Measurements from ENCODE around the gene CELF4. TPM values are rescaled to one million over a fixed set of nuclear protein-coding genes. Genes with fewer than 3 reads are reported as not detected.

CELF4 gene
- total and polyA plus RNA-seq, 2 donors (not counting 1 experiment from before 2014, with no cell fraction given): 0.17 TPM; not detected in 1

GRCh38 chr18:37210781-37211180 is 354.8 kb downstream of the CELF4 start:
- no peak overlapping the region for H3K4me3 ChIP-seq (replicated peaks in 1 of 4; ENCODE audit: control extremely low read depth in 1 of 4, insufficient read depth in 1 of 4, low read depth in 3 of 4, low read length in 4 of 4)
- no peak overlapping the region for H2AFZ ChIP-seq (ENCODE audit: low read length)
- no peak for DNase-seq (ENCODE audit: low read depth in 2 of 2)
- no peak overlapping the region for H3K9ac ChIP-seq (ENCODE audit: insufficient read depth, low read length)
- no peaks in the 10 kb centered on the region for H4K20me1 ChIP-seq (ENCODE audit: control insufficient read depth, extremely low read depth, insufficient read depth, low read length)
- no peaks in the 10 kb centered on the region for H3K27me3 ChIP-seq (ENCODE audit: control insufficient read depth, insufficient read depth, low read length)
- no peaks in the 10 kb centered on the region for H3K79me2 ChIP-seq (ENCODE audit: control insufficient read depth, insufficient read depth, low read length)
- no peak overlapping the region for H3K4me2 ChIP-seq (ENCODE audit: extremely low read depth, insufficient read depth, low read length)
- no peaks in the 10 kb centered on the region for H3K4me1 ChIP-seq (ENCODE audit: control insufficient read depth, extremely low read depth, insufficient read depth, low read length)
- no peaks in the 10 kb centered on the region for H3K9me3 ChIP-seq (ENCODE audit: control insufficient read depth, insufficient read depth, low read depth, low read length)
- no peak overlapping the region for H3K27ac ChIP-seq (ENCODE audit: insufficient read depth, low read length)
- H3K36me3 ChIP-seq (ENCODE audit: control insufficient read depth, insufficient read depth, low read length): no peaks in the 10 kb centered on the region
- no peak for TF ChIP-seq CTCF (conservative IDR thresholded peaks at IDR 0.05 in 1 of 2, IDR thresholded peaks at IDR 0.05 in 1 of 2; ENCODE audit: low read depth in 1 of 2, low read length in 2 of 2)
- TF ChIP-seq EZH2 (IDR thresholded peaks at IDR 0.05; ENCODE audit: low read length, missing control alignments): no peak

DNA sequence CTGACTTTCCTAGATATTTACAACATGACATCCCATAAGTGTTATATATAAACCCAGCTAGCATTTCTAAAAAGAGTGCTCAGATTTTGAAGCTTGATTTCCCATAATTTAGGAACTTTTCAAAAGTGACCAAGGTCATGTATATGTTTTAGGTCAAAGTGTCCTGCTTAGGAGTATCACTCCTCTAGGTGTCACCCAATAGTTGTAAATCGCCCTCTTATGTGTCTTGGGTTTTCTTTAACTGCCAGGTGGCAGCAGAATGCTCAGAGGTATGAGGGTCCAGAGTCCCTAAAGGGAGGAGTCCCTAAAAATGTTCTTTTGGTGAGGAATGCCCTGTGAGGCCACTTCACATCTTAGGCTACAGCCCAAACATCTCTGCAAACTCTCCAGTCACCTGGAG is 358.3 kb downstream of the CELF4 start:
- Histone ChIP-seq H3K79me2 (ENCODE audit: control insufficient read depth, insufficient read depth, low read length) (no peaks in the 10 kb centered on the region), H4K20me1 (ENCODE audit: control insufficient read depth, extremely low read depth, insufficient read depth, low read length) (no peaks in the 10 kb centered on the region), H2AFZ (ENCODE audit: low read length) (no peak overlapping the region), H3K27ac (ENCODE audit: insufficient read depth, low read length) (no peak overlapping the region), H3K4me3 (replicated peaks in 1 of 4; ENCODE audit: control extremely low read depth in 1 of 4, insufficient read depth in 1 of 4, low read depth in 3 of 4, low read length in 4 of 4) (no peak overlapping the region), H3K9ac (ENCODE audit: insufficient read depth, low read length) (no peak overlapping the region), H3K9me3 (ENCODE audit: control insufficient read depth, insufficient read depth, low read depth, low read length) (no peaks in the 10 kb centered on the region), H3K4me1 (ENCODE audit: control insufficient read depth, extremely low read depth, insufficient read depth, low read length) (no peaks in the 10 kb centered on the region), H3K27me3 (ENCODE audit: control insufficient read depth, insufficient read depth, low read length) (no peaks in the 10 kb centered on the region), H3K4me2 (ENCODE audit: extremely low read depth, insufficient read depth, low read length) (no peak overlapping the region), H3K36me3 (ENCODE audit: control insufficient read depth, insufficient read depth, low read length) (no peaks in the 10 kb centered on the region)
- no peak for DNase-seq (ENCODE audit: low read depth in 2 of 2)
- no peak for TF ChIP-seq CTCF (conservative IDR thresholded peaks at IDR 0.05 in 1 of 2, IDR thresholded peaks at IDR 0.05 in 1 of 2; ENCODE audit: low read depth in 1 of 2, low read length in 2 of 2)
- no peak for TF ChIP-seq EZH2 (IDR thresholded peaks at IDR 0.05; ENCODE audit: low read length, missing control alignments)

DNA sequence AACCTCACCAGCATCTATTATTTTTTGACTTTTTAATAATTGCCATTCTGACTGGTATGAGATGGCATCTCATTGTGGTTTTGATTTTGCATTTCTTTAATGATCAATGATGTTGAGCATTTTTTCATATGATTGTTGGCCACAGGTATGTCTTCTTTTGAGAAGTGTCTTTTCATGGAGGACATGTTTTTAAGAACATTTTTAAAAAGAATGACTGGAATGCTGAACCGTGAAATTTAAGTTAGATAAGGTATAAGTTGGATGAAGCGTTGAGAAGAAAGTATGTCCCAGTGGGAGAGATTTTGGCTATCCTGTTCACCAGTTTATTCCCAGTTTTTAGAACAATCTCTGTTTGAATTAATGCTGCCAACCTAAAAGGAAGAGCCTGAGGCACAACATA is 365.9 kb downstream of the CELF4 start:
- no peaks in the 10 kb centered on the region for H3K27me3 ChIP-seq (ENCODE audit: control insufficient read depth, insufficient read depth, low read length)
- no peaks in the 10 kb centered on the region for H3K36me3 ChIP-seq (ENCODE audit: control insufficient read depth, insufficient read depth, low read length)
- TF ChIP-seq EZH2 (IDR thresholded peaks at IDR 0.05; ENCODE audit: low read length, missing control alignments) (no peak), CTCF (conservative IDR thresholded peaks at IDR 0.05 in 1 of 2, IDR thresholded peaks at IDR 0.05 in 1 of 2; ENCODE audit: low read depth in 1 of 2, low read length in 2 of 2) (no peak)
- H3K27ac ChIP-seq (ENCODE audit: insufficient read depth, low read length): no peak overlapping the region
- H4K20me1 ChIP-seq (ENCODE audit: control insufficient read depth, extremely low read depth, insufficient read depth, low read length): no peaks in the 10 kb centered on the region
- no peak overlapping the region for H3K4me3 ChIP-seq (replicated peaks in 1 of 4; ENCODE audit: control extremely low read depth in 1 of 4, insufficient read depth in 1 of 4, low read depth in 3 of 4, low read length in 4 of 4)
- no peak overlapping the region for H3K9ac ChIP-seq (ENCODE audit: insufficient read depth, low read length)
- no peaks in the 10 kb centered on the region for H3K4me1 ChIP-seq (ENCODE audit: control insufficient read depth, extremely low read depth, insufficient read depth, low read length)
- peak in 1 of 2 donors; percentile 72 for DNase-seq (ENCODE audit: low read depth in 2 of 2)
- H3K79me2 ChIP-seq (ENCODE audit: control insufficient read depth, insufficient read depth, low read length): no peaks in the 10 kb centered on the region
- H3K9me3 ChIP-seq (ENCODE audit: control insufficient read depth, insufficient read depth, low read depth, low read length): no peaks in the 10 kb centered on the region
- H3K4me2 ChIP-seq (ENCODE audit: extremely low read depth, insufficient read depth, low read length): no peak overlapping the region
- no peak overlapping the region for H2AFZ ChIP-seq (ENCODE audit: low read length)
